Measurements from ENCODE around the gene HGF.

Gene HGF

GRCh38 chr7:81693894-81694293, 76.0 kb downstream of the HGF start:
- POLR2A ChIA-PET (ENCODE audit: low non-redundant PET) = no interaction called here
- TF ChIP-seq CTCF (conservative IDR thresholded peaks at IDR 0.05; ENCODE audit: low read depth) = no peak
- CTCF ChIA-PET = no interaction called here
- no peak for DNase-seq (ENCODE audit: low spot score)
- no peak overlapping the region for H3K27ac ChIP-seq

GRCh38 chr7:81693080-81693479, 76.8 kb downstream of the HGF start:
- TF ChIP-seq CTCF (conservative IDR thresholded peaks at IDR 0.05; ENCODE audit: low read depth) = no peak
- H3K27ac ChIP-seq = no peak overlapping the region
- CTCF ChIA-PET = interaction anchor here (0.5 to 0.7 kb wide), 2 partner anchors 52 to 1046 kb away, joined by 3 to 4 read pairs; no protein-coding TSS in a partner anchor
- POLR2A ChIA-PET (ENCODE audit: low non-redundant PET) = no interaction called here
- DNase-seq (ENCODE audit: low spot score) = no peak

DNA sequence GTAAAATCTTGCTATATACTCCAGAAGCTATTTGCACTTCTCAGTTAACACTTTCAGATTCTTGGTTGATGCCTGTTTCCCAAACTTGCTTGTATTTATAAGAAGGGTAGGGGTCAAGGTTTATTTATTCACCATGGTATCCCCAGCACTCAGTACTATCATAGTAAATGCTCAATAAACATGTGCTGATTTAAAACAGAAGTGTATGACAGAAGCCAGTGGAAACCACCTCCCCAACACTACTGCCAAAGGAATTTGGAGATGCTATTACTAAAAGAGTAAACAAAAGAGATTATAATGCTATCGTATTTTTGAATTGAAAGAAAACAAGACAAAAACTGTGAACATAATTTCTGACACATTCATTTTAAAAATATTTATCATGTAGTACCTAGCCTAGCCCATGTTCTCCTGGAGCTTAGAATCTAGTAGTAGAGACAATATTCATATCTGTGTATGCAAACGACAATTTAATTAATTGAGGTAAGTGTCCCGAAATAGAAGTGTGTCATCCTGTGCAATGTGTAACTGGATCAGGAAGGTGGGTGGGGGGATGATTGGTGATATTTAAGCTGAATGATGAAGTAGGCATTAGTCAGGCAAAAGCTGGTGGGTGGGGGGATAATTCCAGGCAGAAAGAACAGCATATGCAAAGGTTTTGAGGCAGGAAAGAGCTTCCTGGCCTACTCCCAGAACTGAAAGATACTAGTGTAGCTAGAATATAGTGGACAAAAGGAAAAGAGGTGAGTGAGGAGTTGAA, 77.5 kb downstream of the HGF start:
- no peak for DNase-seq (ENCODE audit: low spot score)
- ChIA-PET POLR2A (ENCODE audit: low non-redundant PET) (no interaction called here), CTCF (interaction anchor here (0.7 kb wide), 1 partner anchor 52 kb away, joined by 3 read pairs; no protein-coding TSS in a partner anchor)
- no peak for TF ChIP-seq CTCF (conservative IDR thresholded peaks at IDR 0.05; ENCODE audit: low read depth)
- H3K27ac ChIP-seq = no peak overlapping the region

- ChIA-PET CTCF (interaction anchor here (0.8 kb wide), 1 partner anchor 21 kb away, joined by 3 read pairs; no protein-coding TSS in a partner anchor), POLR2A (ENCODE audit: low non-redundant PET) (no interaction called here)
- DNase-seq (ENCODE audit: low spot score) = no peak
- TF ChIP-seq CTCF (conservative IDR thresholded peaks at IDR 0.05; ENCODE audit: low read depth) = no peak
- no peak overlapping the region for H3K27ac ChIP-seq
These were observed 78.5 kb downstream of the HGF start for GRCh38 chr7:81691199-81691821.

DNA sequence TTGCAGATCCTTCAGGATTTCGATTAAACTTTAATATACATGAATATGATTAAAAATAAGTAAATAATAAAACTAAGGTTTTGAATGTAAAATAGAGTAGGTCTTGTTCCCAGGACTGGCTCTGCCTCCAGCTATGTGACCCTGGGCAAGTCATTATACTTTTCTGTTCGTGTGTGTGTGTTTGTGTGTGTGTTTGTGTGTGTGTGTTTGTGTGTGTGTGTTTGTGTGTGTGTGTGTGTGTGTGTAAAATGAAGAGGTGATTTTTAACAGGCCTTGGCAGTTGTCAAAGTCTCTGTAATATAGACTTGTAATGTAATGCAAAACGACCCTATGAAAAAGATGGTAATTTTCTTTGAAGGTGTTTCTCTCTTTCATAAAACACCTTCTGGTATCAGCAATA, 79.2 kb downstream of the HGF start:
- no peak overlapping the region for H3K27ac ChIP-seq
- TF ChIP-seq CTCF (conservative IDR thresholded peaks at IDR 0.05; ENCODE audit: low read depth) = no peak
- DNase-seq (ENCODE audit: low spot score) = no peak
- POLR2A ChIA-PET (ENCODE audit: low non-redundant PET) = no interaction called here
- CTCF ChIA-PET = interaction anchor here (0.6 to 0.8 kb wide), 2 partner anchors 20 to 667 kb away, joined by 3 read pairs; no protein-coding TSS in a partner anchor

- DNase-seq (ENCODE audit: low spot score) = no peak
- no peak for TF ChIP-seq CTCF (conservative IDR thresholded peaks at IDR 0.05; ENCODE audit: low read depth)
- ChIA-PET CTCF (interaction anchor here (0.6 to 0.8 kb wide), 2 partner anchors 20 to 668 kb away, joined by 3 read pairs; no protein-coding TSS in a partner anchor), POLR2A (ENCODE audit: low non-redundant PET) (no interaction called here)
- no peak overlapping the region for H3K27ac ChIP-seq
These were observed 79.6 kb downstream of the HGF start for GRCh38 chr7:81690251-81690650.

Data from RWPE1 (cell line).